ENCODE results near the gene CAMTA1.

DNA sequence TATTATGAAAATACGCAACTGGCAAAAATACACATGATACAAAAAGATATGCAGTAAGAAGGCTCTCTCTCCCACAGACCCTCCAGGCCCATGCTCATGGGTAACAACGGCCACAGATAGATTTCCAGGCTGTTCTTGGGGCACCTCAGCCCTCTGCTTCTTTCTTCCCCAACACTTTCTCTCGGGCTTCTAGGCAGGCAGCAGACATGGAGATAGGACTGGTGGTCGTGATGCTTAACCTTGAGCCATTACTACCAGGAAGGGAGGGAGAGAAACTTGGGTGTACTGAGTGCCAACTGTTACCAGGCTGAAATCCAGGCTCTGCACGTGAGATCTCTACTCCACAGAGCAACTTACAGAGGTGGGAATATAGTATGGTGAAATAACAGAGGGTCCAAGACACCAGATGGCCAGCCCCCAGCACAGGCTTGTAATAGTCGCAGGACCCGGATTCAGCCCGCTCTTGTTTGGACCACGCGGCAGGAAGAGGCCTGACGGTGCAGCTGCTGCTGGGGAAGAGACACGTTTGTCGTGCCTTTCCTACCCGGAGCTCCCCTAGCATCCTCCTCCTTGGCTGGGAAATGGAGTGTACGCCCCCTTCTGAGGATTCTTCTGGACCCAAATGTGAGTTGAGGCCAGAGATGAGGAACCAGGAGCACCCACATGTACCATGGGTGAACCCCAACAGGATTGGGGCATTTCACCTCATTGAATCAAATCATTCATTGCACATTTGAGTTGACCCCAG, 544.8 kb downstream of the CAMTA1 start:
- TF ChIP-seq, protein P1, sequence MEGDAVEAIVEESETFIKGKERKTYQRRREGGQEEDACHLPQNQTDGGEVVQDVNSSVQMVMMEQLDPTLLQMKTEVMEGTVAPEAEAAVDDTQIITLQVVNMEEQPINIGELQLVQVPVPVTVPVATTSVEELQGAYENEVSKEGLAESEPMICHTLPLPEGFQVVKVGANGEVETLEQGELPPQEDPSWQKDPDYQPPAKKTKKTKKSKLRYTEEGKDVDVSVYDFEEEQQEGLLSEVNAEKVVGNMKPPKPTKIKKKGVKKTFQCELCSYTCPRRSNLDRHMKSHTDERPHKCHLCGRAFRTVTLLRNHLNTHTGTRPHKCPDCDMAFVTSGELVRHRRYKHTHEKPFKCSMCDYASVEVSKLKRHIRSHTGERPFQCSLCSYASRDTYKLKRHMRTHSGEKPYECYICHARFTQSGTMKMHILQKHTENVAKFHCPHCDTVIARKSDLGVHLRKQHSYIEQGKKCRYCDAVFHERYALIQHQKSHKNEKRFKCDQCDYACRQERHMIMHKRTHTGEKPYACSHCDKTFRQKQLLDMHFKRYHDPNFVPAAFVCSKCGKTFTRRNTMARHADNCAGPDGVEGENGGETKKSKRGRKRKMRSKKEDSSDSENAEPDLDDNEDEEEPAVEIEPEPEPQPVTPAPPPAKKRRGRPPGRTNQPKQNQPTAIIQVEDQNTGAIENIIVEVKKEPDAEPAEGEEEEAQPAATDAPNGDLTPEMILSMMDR (IDR thresholded peaks at IDR 0.05), result no peak
- TF ChIP-seq EP300 (IDR thresholded peaks at IDR 0.05) (no peak), POLR2AphosphoS5 (IDR thresholded peaks at IDR 0.05) (no peak), POLR2A (IDR thresholded peaks at IDR 0.05) (no peak)

All from stomach (tissue), 4 donors.